HCT116 (cell line): ENCODE measurements around the gene BEST4. TPM values are rescaled to one million over a fixed set of nuclear protein-coding genes. Genes with fewer than 3 reads are reported as not detected.

Experiments used
- ATAC-seq: fragments of 200-7000 bp; cut with Tn5 transposase; 2 replicates; pipeline ENCODE4 v1.9.1; 2020; ENCODE audit warnings: mild to moderate bottlenecking, moderate library complexity
- BruUV-seq: library from RNA; stranded (reverse); fragments of 400-500 nt; replicated peaks from 2 replicates; lab custom pipeline; 2021; lab: Mats Ljungman, UMichigan
- CTCF ChIA-PET: fragments of 300-600 bp; sonication (Branson Sonifier 250); formaldehyde crosslinking; loops from one replicate; lab custom pipeline; 2021; ENCODE audit warnings: antibody characterized with exemption; lab: Charles Lee
- POLR2A ChIA-PET: fragments of 300-600, 350-600 bp; sonication (Branson Sonifier 250); formaldehyde crosslinking; loops from one replicate; lab custom pipeline; 2021; ENCODE audit warnings: antibody characterized with exemption; lab: Charles Lee
- RAD21 ChIA-PET, 2 experiments: fragments of 300-600 bp; sonication (Branson Sonifier 250); formaldehyde crosslinking; loops; one replicate each; lab custom pipeline; 2023; ENCODE audit warnings: low total read pairs in 2 of 2; ENCODE audit not compliant: uncharacterized antibody in 2 of 2, unreplicated experiment in 2 of 2, low non-redundant PET in 1 of 2; lab: Charles Lee
- DNase-seq: peaks from one replicate; pipeline ENCODE4 v3.0.0-alpha.2; 2010; ENCODE audit warnings: low read depth, low spot score
- H2AFZ ChIP-seq: fragments of 200-600 bp; shearing (Covaris generic), sonication (generic); 2 replicates; pipeline ENCODE4 v1.6.1; 2017; ENCODE audit warnings: low read depth, mixed run types, mixed read lengths, antibody characterized with exemption, low read length; ENCODE audit not compliant: poor library complexity, severe bottlenecking
- H3K27ac ChIP-seq: 2 replicates; pipeline ENCODE4 v1.5.1; 2012; ENCODE audit warnings: low read depth, low read length
- H3K27me3 ChIP-seq: fragments of 200-600 bp; sonication (generic); 2 replicates; pipeline ENCODE4 v1.6.1; 2016; ENCODE audit warnings: mixed run types, low read length, mixed read lengths; ENCODE audit not compliant: insufficient read depth
- H3K36me3 ChIP-seq, 2 experiments: fragments of 200-500 bp in 1 of 2; fragments of 200-600 bp in 1 of 2; sonication (Bioruptor generic) in 1 of 2; sonication (generic) in 1 of 2; 2 replicates each; pipeline versions ENCODE4 v1.5.1 to v1.6.1; 2014 to 2016; ENCODE audit warnings: low read length in 2 of 2, inconsistent platforms in 1 of 2, mixed read lengths in 1 of 2, mixed run types in 1 of 2; ENCODE audit not compliant: insufficient read depth in 2 of 2, control insufficient read depth in 1 of 2
- H3K4me1 ChIP-seq, 2 experiments: fragments of 200-600 bp in 1 of 2; sonication (generic) in 1 of 2; 2 replicates each; pipeline versions ENCODE4 v1.5.1 to v1.6.1; 2012 to 2017; ENCODE audit warnings: low read length in 2 of 2, inconsistent platforms in 1 of 2, mild to moderate bottlenecking in 1 of 2, mixed read lengths in 1 of 2, mixed run types in 1 of 2, moderate library complexity in 1 of 2; ENCODE audit not compliant: insufficient read depth in 2 of 2, control insufficient read depth in 1 of 2
- H3K4me2 ChIP-seq: fragments of 200-600 bp; sonication (generic); 2 replicates; pipeline ENCODE4 v1.6.1; 2017; ENCODE audit warnings: mixed run types, low read length, mixed read lengths
- H3K4me3 ChIP-seq, 2 experiments: fragments of 200-600 bp in 1 of 2; sonication (generic) in 1 of 2; replicated peaks in 1 of 2; 2 replicates each; pipeline ENCODE4 v1.5.1; 2011 to 2016; ENCODE audit warnings: low read length in 2 of 2, control low read depth in 1 of 2, low read depth in 1 of 2, mild to moderate bottlenecking in 1 of 2, mixed read lengths in 1 of 2, mixed run types in 1 of 2
- H3K79me2 ChIP-seq: fragments of 200-600 bp; sonication (generic); 2 replicates; pipeline ENCODE4 v1.6.1; 2017; ENCODE audit warnings: mild to moderate bottlenecking, mixed run types, low read length, moderate library complexity, mixed read lengths; ENCODE audit not compliant: insufficient read depth
- H3K9ac ChIP-seq: fragments of 200-600 bp; sonication (generic); 2 replicates; pipeline ENCODE4 v1.6.1; 2016; ENCODE audit warnings: low read length, mixed read lengths
- H3K9me2 ChIP-seq: fragments of 200-600 bp; sonication (generic), shearing (Covaris generic); 2 replicates; pipeline ENCODE4 v1.6.1; 2017; ENCODE audit warnings: mixed run types, mild to moderate bottlenecking, moderate library complexity; ENCODE audit not compliant: insufficient read depth
- H3K9me3 ChIP-seq, 2 experiments: fragments of 200-500 bp in 1 of 2; fragments of 200-600 bp in 1 of 2; sonication (Bioruptor generic) in 1 of 2; sonication (generic) in 1 of 2; 2 replicates each; pipeline ENCODE4 v1.6.1; 2014 to 2017; ENCODE audit warnings: low read length in 2 of 2, mixed read lengths in 2 of 2, inconsistent platforms in 1 of 2, low read depth in 1 of 2, mild to moderate bottlenecking in 1 of 2, mixed run types in 1 of 2, moderate library complexity in 1 of 2; ENCODE audit not compliant: control insufficient read depth in 1 of 2, insufficient read depth in 1 of 2
- H4K20me1 ChIP-seq: fragments of 200-600 bp; sonication (generic), shearing (Covaris generic); 2 replicates; pipeline ENCODE4 v1.6.1; 2017; ENCODE audit warnings: mixed run types, mild to moderate bottlenecking, moderate library complexity; ENCODE audit not compliant: insufficient read depth
- CTCF ChIP-seq, 3 experiments: fragments of 200-600 bp in 1 of 3; sonication (generic) in 1 of 3; IDR thresholded peaks in 2 of 3; conservative IDR thresholded peaks in 1 of 3; 2 replicates each; pipeline ENCODE4 v1.5.1; 2012 to 2017; ENCODE audit warnings: low read depth in 2 of 3, low read length in 2 of 3, antibody characterized with exemption in 1 of 3, borderline replicate concordance in 1 of 3, control low read depth in 1 of 3, mild to moderate bottlenecking in 1 of 3, mixed read lengths in 1 of 3, mixed run types in 1 of 3, moderate library complexity in 1 of 3; ENCODE audit not compliant: insufficient read depth in 1 of 3
- EZH2phosphoT487 ChIP-seq: fragments of 200-600 bp; IDR thresholded peaks from 2 replicates; pipeline ENCODE4 v1.6.1; 2018; ENCODE audit warnings: antibody characterized with exemption, borderline replicate concordance
- RAD21 ChIP-seq: IDR thresholded peaks from 2 replicates; pipeline ENCODE4 v1.6.1; 2012; ENCODE audit warnings: low read depth, mild to moderate bottlenecking
- REST ChIP-seq: IDR thresholded peaks from 2 replicates; pipeline ENCODE4 v1.6.1; 2012; ENCODE audit warnings: low read depth
- YY1 ChIP-seq: IDR thresholded peaks from 2 replicates; pipeline ENCODE4 v1.6.1; 2011; ENCODE audit warnings: low read length, low read depth, moderate library complexity, mild to moderate bottlenecking; ENCODE audit not compliant: insufficient replicate concordance; ENCODE audit errors: extremely low read depth
- intact Hi-C: fragments of 100-400 bp; cut with micrococcal nuclease; formaldehyde crosslinking; loops from 2 replicates; pipeline ENCODE4 v1.10.0; 2022
- total RNA-seq: library from RNA; stranded (reverse); gene quantifications from one replicate; pipeline ENCODE4 v1.2.1, GENCODE V29; 2021; ENCODE audit not compliant: unreplicated experiment

The BEST4 gene
- total RNA-seq, 1 experiment from 2014 or later: 0.52 TPM

- POLR2A ChIA-PET: interaction anchor here (0.8 to 1.5 kb wide), 3 partner anchors 17 to 176 kb away, joined by 3 to 5 read pairs (median 4); partner anchors contain the start of gene UROD
- Histone ChIP-seq H3K79me2 (no peaks in the 10 kb centered on the region), H3K27ac (no peak overlapping the region), H3K9me2 (no peaks in the 10 kb centered on the region), H3K9ac (no peak overlapping the region), H3K4me1 (peaks cover 0 to 10% of the 10 kb centered on the region in 2 experiments; a peak in 1 of 4 replicates), H2AFZ (no peak overlapping the region), H3K27me3 (no peaks in the 10 kb centered on the region), H4K20me1 (no peaks in the 10 kb centered on the region), H3K4me2 (peak overlapping the region; percentile 22; the same call in 1 of the 2 replicates), H3K4me3 (no peak overlapping the region), H3K9me3 (no peaks in the 10 kb centered on the region)
- RAD21 ChIA-PET: interaction anchor here in 1 of 2 experiments (1.0 kb wide), 1 partner anchor 175 kb away, joined by 8 read pairs; the partner anchor contains the start of genes HECTD3 and UROD
- ATAC-seq (peak; percentile 94), DNase-seq (peak; percentile 77)
- CTCF ChIA-PET: interaction anchor here (0.6 to 1.4 kb wide), 6 partner anchors 14 to 467 kb away, joined by 3 to 7 read pairs (median 4); partner anchors contain the start of gene HECTD3
- BruUV-seq: no TSS peak
- intact Hi-C loops: loop anchor here (2.0 to 5.0 kb wide), 2 partner anchors 176 to 465 kb away; partner anchors contain the start of genes HECTD3 and UROD
- TF ChIP-seq RAD21 (peak; percentile 88), YY1 (peak; percentile 19), REST (no peak), CTCF (IDR thresholded peaks at IDR 0.05 in 2 of 3, conservative IDR thresholded peaks at IDR 0.05 in 1 of 3; ENCODE audit: borderline replicate concordance in 1 of 3, insufficient read depth in 1 of 3, low read depth in 2 of 3, low read length in 2 of 3) (peak; percentile 63 to 90 (median 90)), EZH2phosphoT487 (no peak)
- TF ChIP-seq, all 23 proteins: peak for 3
- H3K36me3 ChIP-seq: no peaks in the 10 kb centered on the region
These were observed 48.0 kb upstream of the BEST4 start for GRCh38 chr1:44835738-44836675.
